Measurements from ENCODE around the gene MDH1.

GRCh38 chr2:63651356-63651755, 62.6 kb downstream of the MDH1 start:
- no peak for TF ChIP-seq CTCF (IDR thresholded peaks at IDR 0.05)
- no peak for TF ChIP-seq ZFX (IDR thresholded peaks at IDR 0.05; ENCODE audit: borderline replicate concordance)

Data from 22Rv1 (cell line).